Neural cell (in vitro differentiated cells): Measurements from ENCODE around the gene MAP1LC3B.

Source experiments
- EZH2 ChIP-seq: fragments of 200-600, 300-800 bp; shearing (Covaris generic), sonication (generic); IDR thresholded peaks from 2 replicates; pipeline ENCODE4 v1.6.1; 2014; ENCODE audit warnings: antibody characterized with exemption, low read length, borderline replicate concordance, mild to moderate bottlenecking; ENCODE audit not compliant: insufficient read depth, poor library complexity, severe bottlenecking
- POLR2AphosphoS5 ChIP-seq: IDR thresholded peaks from 2 replicates; pipeline ENCODE4 v1.6.1; 2012
- REST ChIP-seq: IDR thresholded peaks from 2 replicates; pipeline ENCODE4 v1.6.1; 2012; ENCODE audit warnings: borderline replicate concordance
- TF ChIP-seq, protein P1 (sequence below): fragments of 450-650 bp; IDR thresholded peaks from 2 replicates; pipeline ENCODE4 v1.5.1; 2014; ENCODE audit warnings: antibody characterized with exemption, mild to moderate bottlenecking, moderate library complexity; ENCODE audit not compliant: poor library complexity, severe bottlenecking

- TF ChIP-seq, protein P1, sequence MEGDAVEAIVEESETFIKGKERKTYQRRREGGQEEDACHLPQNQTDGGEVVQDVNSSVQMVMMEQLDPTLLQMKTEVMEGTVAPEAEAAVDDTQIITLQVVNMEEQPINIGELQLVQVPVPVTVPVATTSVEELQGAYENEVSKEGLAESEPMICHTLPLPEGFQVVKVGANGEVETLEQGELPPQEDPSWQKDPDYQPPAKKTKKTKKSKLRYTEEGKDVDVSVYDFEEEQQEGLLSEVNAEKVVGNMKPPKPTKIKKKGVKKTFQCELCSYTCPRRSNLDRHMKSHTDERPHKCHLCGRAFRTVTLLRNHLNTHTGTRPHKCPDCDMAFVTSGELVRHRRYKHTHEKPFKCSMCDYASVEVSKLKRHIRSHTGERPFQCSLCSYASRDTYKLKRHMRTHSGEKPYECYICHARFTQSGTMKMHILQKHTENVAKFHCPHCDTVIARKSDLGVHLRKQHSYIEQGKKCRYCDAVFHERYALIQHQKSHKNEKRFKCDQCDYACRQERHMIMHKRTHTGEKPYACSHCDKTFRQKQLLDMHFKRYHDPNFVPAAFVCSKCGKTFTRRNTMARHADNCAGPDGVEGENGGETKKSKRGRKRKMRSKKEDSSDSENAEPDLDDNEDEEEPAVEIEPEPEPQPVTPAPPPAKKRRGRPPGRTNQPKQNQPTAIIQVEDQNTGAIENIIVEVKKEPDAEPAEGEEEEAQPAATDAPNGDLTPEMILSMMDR, result no peak
- TF ChIP-seq REST (no peak), EZH2 (no peak), POLR2AphosphoS5 (no peak)
Measured at GRCh38 chr16:87447323-87447722, 55.2 kb downstream of the MAP1LC3B start.
